Activated CD4-positive, alpha-beta T cell treated with anti-CD3 and anti-CD28 coated beads for 1 hour (primary cell): ENCODE results near the gene CXXC1.
"Not testable (repeated sequence)": the region's sequence is repeated elsewhere in the genome, so short reads cannot be mapped to it uniquely, and the experiment has no call there.

Experiments
- DNase-seq: peaks from one replicate; pipeline ENCODE4 v3.0.0-alpha.2; 2020

The CXXC1 gene

DNA sequence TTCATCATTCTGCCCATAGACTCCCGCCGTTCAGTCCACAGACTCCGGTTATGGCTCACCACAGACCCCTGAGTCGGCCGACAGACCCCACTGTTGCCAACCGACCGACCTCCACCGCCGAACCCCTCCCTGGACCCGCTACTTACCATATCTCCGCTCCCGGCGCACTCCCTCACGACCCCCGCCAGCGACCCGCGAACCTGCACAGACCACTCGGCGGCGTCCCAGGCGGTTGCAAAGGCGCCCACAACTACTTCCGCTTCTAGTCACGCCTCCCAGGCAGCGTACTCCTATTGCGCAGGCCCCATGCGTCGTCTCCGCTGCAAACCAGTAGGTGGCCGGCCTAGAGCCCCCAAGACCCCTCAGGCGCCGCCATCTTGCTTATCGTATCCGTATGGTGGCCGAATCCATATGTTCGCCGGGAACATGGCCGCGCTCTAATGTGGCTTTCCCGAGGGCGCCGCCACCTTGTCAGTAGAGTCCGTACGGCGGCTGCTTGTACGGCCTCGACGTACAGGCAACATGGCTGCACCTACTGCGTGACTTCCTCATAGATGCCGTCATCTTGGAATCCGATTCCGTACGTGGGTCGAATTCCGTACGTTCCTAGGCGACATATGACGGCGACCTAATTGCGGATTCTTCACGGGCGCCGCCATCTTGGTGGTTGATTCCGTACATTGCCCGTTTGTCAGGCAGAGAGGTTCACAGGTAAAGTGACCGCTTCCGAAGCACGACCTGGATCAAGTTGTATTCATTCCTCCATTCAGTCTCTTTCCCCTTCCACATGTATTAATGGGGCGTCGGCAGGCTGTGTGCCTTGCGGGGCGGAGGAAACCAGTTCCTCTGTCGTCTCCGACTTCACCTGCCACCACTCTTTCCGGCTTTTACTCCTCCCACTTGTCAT lies at the start of gene CXXC1:
Gene CXXC1 (minus strand): TSS at position 252 of the 907 bp plus-strand sequence. CDS start 103 bp downstream, at position 149.
- peak; percentile 97 for DNase-seq

- DNase-seq: no peak
Measured at GRCh38 chr18:50334546-50335152, 47.2 kb upstream of the CXXC1 start.

DNA sequence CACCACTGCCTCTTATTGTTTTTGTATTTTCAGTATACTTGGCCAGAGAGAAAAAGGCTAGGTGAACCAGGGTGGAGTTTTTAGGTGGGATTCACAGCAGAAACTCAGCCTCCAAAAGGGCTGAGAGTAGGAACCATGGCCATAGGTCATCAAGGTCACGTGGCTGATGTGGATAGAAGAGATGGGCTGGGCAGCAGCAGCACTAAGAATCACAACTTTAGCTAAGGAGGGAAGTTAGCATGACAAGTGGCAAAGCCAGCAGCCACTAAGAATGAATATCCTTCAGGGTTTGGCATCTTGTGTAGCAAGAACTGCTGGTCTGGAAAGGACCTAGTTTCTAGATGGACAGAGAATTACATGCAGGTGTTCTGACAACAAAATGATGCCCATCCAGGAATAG lies 44.2 kb upstream of the CXXC1 start:
- DNase-seq: no peak

DNA sequence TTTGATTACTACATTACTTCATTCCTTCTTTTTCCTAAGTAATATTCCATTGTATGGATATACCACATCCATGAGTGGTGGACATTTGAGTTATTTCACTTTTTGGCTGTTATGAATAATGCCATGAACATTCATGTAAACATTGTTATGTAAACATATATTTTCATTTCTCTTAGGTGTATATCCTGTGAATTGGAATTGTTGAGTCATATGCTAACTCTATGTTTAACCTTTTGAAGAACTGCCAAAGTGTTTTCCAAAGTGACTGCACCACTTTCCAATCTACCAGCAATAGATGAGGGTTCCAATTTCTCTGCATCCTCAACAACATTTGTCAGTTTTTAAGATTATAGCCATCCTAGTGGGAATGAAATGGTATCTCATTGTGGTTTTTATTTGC lies 42.7 kb upstream of the CXXC1 start:
- DNase-seq: no peak

- DNase-seq: no peak
Measured at GRCh38 chr18:50327983-50328382, 40.5 kb upstream of the CXXC1 start.

DNA sequence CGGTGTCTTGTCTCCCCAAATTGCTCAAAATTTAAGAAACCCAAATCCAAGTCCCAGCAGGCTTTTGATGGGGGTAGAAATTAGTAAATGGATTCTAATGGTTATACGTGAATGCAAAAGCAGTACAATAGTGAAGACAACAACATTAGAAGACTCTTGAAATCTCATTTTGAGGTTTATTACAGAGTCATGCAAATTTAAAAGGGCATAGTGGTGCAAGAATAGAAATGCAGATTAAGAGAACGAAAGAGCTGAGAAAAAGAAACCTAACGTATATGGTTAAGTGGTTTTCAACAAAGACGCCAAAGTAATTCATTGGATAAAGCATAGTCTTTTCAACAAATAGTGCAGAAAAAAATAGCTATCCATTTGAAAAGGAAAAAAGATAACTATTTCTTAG lies 33.2 kb upstream of the CXXC1 start:
- DNase-seq: no peak

DNA sequence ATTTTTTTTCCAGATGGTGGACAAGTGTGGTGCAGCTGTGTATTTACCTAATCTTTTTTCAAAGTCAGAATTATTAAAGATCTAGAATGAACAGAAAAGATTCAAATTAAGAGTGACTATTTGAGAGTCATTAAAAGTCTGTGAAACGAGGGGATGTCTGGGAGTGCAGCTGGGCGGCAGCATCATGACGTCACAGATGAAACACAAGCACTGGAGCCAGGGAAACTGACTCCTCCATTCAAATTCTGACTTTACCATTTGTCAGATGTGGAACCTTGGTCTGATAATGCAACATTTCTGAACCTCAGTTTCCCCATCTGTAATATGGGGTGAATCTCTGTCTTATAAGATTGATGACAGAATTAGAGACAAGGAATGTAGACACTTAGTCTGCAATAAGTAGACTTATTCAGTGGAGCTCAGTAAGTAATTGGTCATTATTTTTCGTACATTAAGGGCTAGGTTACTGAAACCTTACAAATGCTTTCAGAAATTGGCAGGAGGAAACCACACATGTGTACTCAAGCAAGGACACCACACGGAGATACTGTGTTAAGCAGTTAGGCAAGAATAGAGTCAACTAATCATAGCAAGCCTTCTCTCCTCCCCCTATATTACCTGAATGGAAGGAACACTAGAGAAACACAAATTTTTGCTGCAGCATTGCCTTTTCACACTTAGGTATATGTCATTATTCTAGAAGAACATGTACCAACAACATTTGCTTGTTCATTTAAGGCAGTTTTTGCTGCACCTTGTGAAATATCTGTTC lies 27.8 kb upstream of the CXXC1 start:
- no peak for DNase-seq

- no peak for DNase-seq
Measured at GRCh38 chr18:50313873-50314460, 26.5 kb upstream of the CXXC1 start.

- no peak for DNase-seq
Measured at GRCh38 chr18:50313031-50313607, 25.6 kb upstream of the CXXC1 start.

DNA sequence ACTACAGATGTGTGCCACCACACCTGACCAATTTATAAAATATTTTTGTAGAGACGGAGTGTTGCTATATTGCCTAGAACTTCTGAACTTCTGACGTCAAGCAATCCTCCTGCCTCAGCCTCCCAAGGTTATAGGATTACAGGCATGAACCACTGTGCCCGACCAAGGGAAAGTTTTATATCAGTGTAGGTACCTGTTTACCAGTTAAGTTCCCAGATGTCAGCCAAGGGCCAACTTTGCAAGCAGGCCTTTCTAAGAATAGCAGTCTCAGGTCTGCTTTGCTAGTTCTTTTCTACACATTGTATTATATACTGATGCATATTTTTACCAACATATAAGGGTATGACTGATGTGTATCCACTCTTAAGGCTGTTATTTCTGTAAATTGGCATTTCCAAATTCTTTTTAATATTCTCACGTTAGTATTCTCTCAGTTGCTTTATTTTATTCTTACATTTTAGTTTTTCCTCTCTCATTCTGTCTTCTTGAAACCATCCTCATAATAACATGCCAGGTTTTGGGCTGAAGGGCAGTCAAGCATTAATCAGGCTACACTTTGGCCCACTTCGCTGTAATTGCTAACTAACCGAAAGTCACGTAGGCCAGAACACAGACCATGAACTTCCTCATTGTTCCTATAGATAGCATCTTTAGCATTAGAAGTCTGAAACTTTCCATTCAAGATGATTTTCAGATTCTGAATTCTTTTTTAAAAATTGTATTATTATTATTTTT lies 25.0 kb upstream of the CXXC1 start:
- no peak for DNase-seq

- DNase-seq: no peak
Measured at GRCh38 chr18:50311650-50312049, 24.2 kb upstream of the CXXC1 start.

GRCh38 chr18:50310080-50310479 lies 22.6 kb upstream of the CXXC1 start:
- no peak for DNase-seq

GRCh38 chr18:50308851-50309250 lies 21.4 kb upstream of the CXXC1 start:
- not testable (repeated sequence) for DNase-seq

DNA sequence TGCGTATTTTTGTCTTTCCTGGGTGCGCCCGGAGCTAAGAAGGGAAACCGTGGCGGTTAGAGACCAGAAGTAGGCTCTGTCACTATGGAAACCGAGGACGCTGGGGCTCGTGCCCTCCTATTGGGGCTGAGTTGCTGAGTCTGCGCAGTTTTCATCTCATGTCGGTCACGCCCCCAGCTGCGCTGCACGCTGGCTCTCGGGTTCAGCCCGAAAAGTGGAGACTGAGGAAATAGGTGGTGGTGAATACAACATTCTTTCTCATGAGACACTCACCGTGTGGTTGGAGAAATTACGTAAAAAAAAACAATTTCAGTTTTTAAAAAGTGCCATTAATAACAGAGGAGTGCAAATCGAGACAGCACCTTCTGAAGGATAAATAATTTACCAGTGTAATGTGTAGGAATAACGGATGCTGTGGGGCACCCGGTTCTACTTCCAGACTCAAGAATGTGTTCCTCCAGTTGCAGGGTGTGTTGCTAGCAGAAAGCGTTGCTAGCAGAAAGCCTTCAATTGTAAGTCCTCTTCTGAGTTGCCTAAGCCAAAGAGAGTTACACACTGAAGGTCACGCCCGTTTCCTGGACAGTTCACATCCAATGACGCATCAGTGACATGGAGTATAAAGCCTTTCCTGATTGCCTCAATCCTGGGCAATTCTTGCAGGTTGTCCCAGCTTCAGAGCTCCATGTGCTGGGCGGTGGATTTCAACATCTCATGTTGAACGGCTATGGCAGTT lies 20.4 kb upstream of the CXXC1 start:
- DNase-seq: peak; percentile 81

GRCh38 chr18:50307400-50307737 lies 19.9 kb upstream of the CXXC1 start:
- no peak for DNase-seq

DNA sequence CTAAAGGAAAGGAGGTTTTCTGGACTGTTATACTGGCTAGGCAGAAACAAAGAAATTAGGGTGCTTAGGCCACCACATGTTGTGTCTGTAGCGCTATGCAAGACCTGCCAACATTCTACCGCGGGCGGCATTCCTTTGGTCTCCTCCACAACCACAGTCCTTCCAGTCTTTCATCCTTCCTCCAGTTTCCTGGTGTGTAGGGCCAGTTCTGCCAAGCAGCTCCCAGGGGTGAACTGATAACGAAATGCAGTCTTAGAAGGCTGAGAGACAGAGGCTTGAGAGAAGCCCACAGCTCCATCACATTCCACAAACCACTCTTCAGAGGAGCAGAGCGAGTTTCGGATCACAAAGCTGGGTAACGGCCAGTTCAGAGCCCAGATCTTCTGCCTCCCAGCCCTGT lies 19.5 kb upstream of the CXXC1 start:
- DNase-seq: no peak

DNA sequence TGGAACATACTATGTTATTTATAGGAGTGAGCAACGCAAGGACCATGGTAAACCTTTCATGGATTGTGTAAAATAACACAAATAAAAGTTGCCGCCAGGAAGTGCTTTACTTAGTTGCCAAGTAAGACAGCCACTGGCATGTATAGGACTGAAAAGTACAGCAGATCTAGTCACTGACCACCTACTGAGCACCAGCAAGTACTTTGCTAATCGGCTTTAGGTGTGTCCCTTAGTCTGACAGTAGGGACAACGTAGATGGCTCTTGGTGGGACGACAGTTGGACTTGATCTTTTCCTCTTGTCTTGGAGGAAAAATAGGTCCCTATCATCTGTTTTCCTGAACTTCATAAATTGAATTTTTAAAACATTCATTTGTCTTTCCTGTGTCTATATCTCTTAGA lies 13.6 kb upstream of the CXXC1 start:
- DNase-seq: no peak

GRCh38 chr18:50299626-50300388 lies 12.3 kb upstream of the CXXC1 start:
- no peak for DNase-seq

DNA sequence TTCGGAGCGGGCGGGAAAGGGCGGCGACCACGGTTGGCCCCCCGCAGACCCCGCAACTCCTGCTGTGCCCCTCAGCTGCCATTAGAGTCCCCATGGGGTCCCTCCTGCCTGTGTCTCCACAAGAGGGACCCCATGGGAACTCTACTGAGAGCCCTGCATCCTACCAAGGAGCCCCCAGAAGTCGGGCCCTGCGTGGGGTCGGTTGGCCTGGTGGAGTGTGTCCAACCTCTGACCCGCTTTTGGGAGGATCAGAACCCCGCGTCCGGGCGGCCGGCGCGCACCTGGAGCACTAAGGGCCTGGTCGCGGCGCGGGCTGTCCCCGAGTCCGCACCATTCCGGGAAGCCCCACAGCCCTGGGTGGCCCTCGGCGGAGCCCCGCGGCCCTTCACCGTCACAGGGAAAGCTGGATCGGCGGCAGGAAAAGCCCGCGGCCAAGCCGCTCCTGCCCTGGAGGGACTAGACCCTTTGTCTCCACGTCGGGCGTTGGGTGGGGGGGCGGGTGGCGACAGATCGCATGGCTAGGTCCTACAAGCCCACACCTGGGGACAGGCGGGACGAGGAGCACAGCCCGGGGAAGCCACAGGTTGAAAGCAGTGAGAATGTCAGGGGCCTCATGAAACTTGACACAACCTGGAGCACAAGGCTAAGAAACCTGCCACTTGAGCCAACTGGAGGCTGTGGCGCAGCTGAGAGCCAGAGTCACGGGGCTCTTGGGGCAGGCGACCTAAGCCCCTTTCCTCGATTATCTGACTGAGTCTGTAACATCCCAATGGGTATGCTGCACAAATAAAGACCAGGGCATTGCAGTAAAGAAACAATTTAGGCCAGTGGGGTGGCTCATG lies 11.2 kb upstream of the CXXC1 start:
- no peak for DNase-seq
